HTR-8/SVneo (cell line): ENCODE measurements around the gene GBP7.
"Not testable (repeated sequence)": the region's sequence is repeated elsewhere in the genome, so short reads cannot be mapped to it uniquely, and the experiment has no call there.

Experiments
- DNase-seq: peaks from one replicate; pipeline ENCODE4 v3.0.0; 2011; ENCODE audit warnings: low spot score, mixed read lengths; ENCODE audit not compliant: insufficient read length
- FAIRE-seq: peaks from 2 replicates; lab custom pipeline; 2011; peaks lifted over from hg19 to GRCh38; lab: Jason Lieb, UNC

Gene GBP7

GRCh38 chr1:89172468-89173143, 3.2 kb downstream of the GBP7 start:
- FAIRE-seq (no peak), DNase-seq (no peak)

GRCh38 chr1:89171067-89171438, 4.8 kb downstream of the GBP7 start:
- no peak for DNase-seq
- FAIRE-seq, result no peak

- no peak for FAIRE-seq
- DNase-seq, result no peak
Measured at GRCh38 chr1:89170170-89171066, 5.4 kb downstream of the GBP7 start.

- DNase-seq (no peak), FAIRE-seq (no peak)
Measured at GRCh38 chr1:89169166-89169565, 6.6 kb downstream of the GBP7 start.

- FAIRE-seq, result no peak
- DNase-seq, result no peak
Measured at GRCh38 chr1:89167590-89168230, 8.1 kb downstream of the GBP7 start.

GRCh38 chr1:89166705-89167104, 9.1 kb downstream of the GBP7 start:
- no peak for DNase-seq
- FAIRE-seq, result no peak

GRCh38 chr1:89165811-89166210, 10.0 kb downstream of the GBP7 start:
- FAIRE-seq (no peak), DNase-seq (no peak)

GRCh38 chr1:89151047-89151446, 24.8 kb downstream of the GBP7 start:
- DNase-seq (no peak), FAIRE-seq (no peak)

GRCh38 chr1:89149976-89150375, 25.8 kb downstream of the GBP7 start:
- FAIRE-seq (no peak), DNase-seq (no peak)

GRCh38 chr1:89149229-89149628, 26.6 kb downstream of the GBP7 start:
- FAIRE-seq (no peak), DNase-seq (no peak)

- no peak for FAIRE-seq
Measured at GRCh38 chr1:89147678-89148658, 27.8 kb downstream of the GBP7 start.

GRCh38 chr1:89146721-89147120, 29.1 kb downstream of the GBP7 start:
- DNase-seq (no peak), FAIRE-seq (no peak)

More at GRCh38 chr1:89147678-89148658, 27.8 kb downstream of the GBP7 start:
- no peak for DNase-seq

GRCh38 chr1:89143484-89143883, 32.3 kb downstream of the GBP7 start:
- no peak for DNase-seq
- FAIRE-seq, result no peak

- DNase-seq (no peak), FAIRE-seq (no peak)
Measured at GRCh38 chr1:89142160-89142559, 33.6 kb downstream of the GBP7 start.

- no peak for FAIRE-seq
- no peak for DNase-seq
Measured at GRCh38 chr1:89133747-89134146, 42.1 kb downstream of the GBP7 start.

GRCh38 chr1:89130716-89131115, 45.1 kb downstream of the GBP7 start:
- no peak for FAIRE-seq
- no peak for DNase-seq

- FAIRE-seq (no peak), DNase-seq (no peak)
Measured at GRCh38 chr1:89129911-89130310, 45.9 kb downstream of the GBP7 start.

GRCh38 chr1:89128003-89128458, 47.8 kb downstream of the GBP7 start:
- not testable (repeated sequence) for FAIRE-seq, DNase-seq

GRCh38 chr1:89126602-89127565, 48.9 kb downstream of the GBP7 start:
- DNase-seq, FAIRE-seq: not testable (repeated sequence)
